KOPT-K1 (cell line): ENCODE results near the gene CLASP2.
"Not testable (repeated sequence)": the region's sequence is repeated elsewhere in the genome, so short reads cannot be mapped to it uniquely, and the experiment has no call there.

Experiments used
- H3K27ac ChIP-seq: fragments of 200-600 bp; sonication (generic); 2 replicates; pipeline ENCODE4 v1.5.1; 2016; ENCODE audit warnings: antibody characterized with exemption, mild to moderate bottlenecking, low read depth, low read length; ENCODE audit not compliant: poor library complexity, severe bottlenecking
- H3K36me3 ChIP-seq: fragments of 200-600 bp; sonication (generic); 2 replicates; pipeline ENCODE4 v1.5.1; 2017; ENCODE audit warnings: antibody characterized with exemption, mild to moderate bottlenecking, low read length, moderate library complexity; ENCODE audit not compliant: insufficient read depth
- H3K9me3 ChIP-seq: fragments of 200-600 bp; sonication (generic); 2 replicates; pipeline ENCODE4 v1.5.1; 2017; ENCODE audit warnings: antibody characterized with exemption, low read length, mild to moderate bottlenecking; ENCODE audit not compliant: insufficient read depth, poor library complexity, severe bottlenecking

The CLASP2 gene

DNA sequence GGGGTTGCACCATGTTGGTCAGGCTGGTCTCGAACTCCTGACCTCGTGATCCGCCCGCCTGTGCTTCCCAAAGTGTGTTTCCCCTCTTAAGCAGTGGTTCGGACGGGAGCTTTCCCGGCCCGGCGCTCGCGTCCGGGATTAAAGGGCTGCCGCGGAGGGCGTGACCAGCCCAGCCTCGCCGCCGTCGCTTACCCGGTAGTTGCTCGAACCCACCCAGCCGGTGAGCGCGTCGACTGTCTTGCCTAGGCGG, 513 bp downstream of the CLASP2 start:
- no peaks in the 10 kb centered on the region for H3K36me3 ChIP-seq
- H3K27ac ChIP-seq, result peak overlapping the region; percentile 68
- H3K9me3 ChIP-seq, result no peaks in the 10 kb centered on the region

DNA sequence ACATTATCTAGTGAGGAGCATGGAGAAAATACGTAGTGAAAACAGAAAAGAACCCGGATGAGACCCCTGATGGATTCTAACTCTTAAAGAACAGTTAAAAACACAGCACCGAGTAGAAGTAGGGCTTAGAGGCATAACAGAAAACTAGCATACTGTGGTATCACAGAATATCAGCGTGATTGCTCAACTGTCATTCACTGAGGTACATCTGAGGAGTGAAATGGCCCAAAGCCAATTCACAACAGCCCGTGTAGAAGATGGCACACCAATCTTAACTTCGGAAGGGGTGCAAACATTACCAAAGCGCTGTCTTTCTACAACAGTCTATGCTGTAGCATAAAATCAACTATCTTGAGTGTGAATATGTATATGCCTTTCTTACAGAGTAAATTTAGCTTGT, 1.8 kb downstream of the CLASP2 start:
- Histone ChIP-seq H3K9me3 (no peaks in the 10 kb centered on the region), H3K27ac (no peak overlapping the region), H3K36me3 (0 out of 2 replicates have a peak, but pooled peaks cover 9% of the 10 kb centered on the region)

DNA sequence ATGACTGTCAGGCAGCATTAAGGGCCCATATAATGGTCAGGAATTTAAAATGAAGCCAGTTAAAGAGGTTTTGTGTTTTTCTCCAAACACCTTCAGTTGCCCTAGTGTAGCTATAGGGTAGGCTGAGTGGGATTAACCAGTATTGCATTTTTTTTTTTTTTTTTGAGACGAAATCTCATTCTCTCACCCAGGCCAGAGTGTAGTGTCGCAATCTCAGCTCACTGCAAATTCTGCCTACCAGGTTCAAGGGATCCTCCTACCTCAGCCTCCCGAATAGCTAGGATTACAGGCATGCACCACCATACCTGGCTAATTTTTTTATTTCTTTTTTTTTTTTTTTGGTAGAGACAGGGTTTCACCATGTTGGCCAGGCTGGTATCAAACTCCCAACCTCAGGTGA, 7.0 kb downstream of the CLASP2 start:
- Histone ChIP-seq H3K36me3 (0 out of 2 replicates have a peak, but pooled peaks cover 9% of the 10 kb centered on the region), H3K9me3 (no peaks in the 10 kb centered on the region), H3K27ac (no peak overlapping the region)

DNA sequence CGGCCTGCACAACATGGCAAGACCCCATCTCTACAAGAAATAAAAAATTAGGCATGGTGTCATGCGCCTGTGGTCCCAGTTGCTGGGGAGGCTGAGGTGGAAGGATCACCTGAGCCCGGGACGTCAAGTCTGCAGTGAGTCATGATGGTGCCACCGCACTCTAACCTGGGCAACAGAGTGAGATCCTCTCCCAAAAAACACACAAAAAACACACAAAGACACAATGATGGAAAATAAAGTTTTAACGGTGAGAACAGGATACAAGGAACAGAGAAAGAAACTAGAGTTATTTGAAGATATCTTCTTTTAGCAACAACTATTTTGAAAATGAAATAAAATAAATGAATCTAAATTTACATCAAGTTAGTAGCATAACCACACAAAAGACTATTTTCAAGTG, 12.0 kb downstream of the CLASP2 start:
- peaks cover 47% of the 10 kb centered on the region for H3K9me3 ChIP-seq
- H3K27ac ChIP-seq, result no peak overlapping the region
- H3K36me3 ChIP-seq, result peaks cover 4% of the 10 kb centered on the region; the same call in 1 of the 2 replicates

GRCh38 chr3:33704891-33705290, 13.2 kb downstream of the CLASP2 start:
- Histone ChIP-seq H3K27ac (no peak overlapping the region), H3K9me3 (peaks cover 55% of the 10 kb centered on the region), H3K36me3 (peaks cover 4% of the 10 kb centered on the region; the same call in 1 of the 2 replicates)

- no peak overlapping the region for H3K27ac ChIP-seq
- H3K9me3 ChIP-seq, result peaks cover 45% of the 10 kb centered on the region
- peaks cover 4% of the 10 kb centered on the region for H3K36me3 ChIP-seq
These were observed 18.8 kb downstream of the CLASP2 start for GRCh38 chr3:33699275-33699674.

GRCh38 chr3:33694944-33695343, 23.1 kb downstream of the CLASP2 start:
- Histone ChIP-seq H3K27ac (no peak overlapping the region), H3K36me3 (no peaks in the 10 kb centered on the region; the same call in none of the 2 replicates), H3K9me3 (peaks cover 7% of the 10 kb centered on the region)

GRCh38 chr3:33690341-33690740, 27.7 kb downstream of the CLASP2 start:
- Histone ChIP-seq H3K27ac (no peak overlapping the region), H3K36me3 (peaks cover 15% of the 10 kb centered on the region), H3K9me3 (no peaks in the 10 kb centered on the region)

- Histone ChIP-seq H3K9me3 (no peaks in the 10 kb centered on the region), H3K36me3 (peaks cover 28% of the 10 kb centered on the region), H3K27ac (no peak overlapping the region)
These were observed 30.5 kb downstream of the CLASP2 start for GRCh38 chr3:33687406-33688010.

DNA sequence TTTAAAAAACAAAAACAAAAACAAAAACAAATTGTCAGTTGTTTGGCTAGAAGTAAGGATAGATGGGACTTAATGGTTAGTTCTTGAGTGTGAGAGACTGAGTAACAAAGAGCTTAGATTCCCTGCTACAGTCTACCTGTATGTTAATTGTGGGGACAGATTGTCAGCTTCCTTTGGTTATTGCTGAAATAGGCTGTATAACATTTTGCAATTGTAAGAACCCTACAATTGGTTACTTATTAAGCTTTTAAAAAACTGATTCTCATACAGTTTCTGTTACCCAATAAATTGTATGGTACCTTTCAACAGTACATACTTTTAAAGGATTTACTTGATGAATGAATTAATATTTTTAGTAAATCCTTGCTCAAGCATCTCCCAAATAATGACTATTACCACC, 35.3 kb downstream of the CLASP2 start:
- Histone ChIP-seq H3K36me3 (peaks cover 59% of the 10 kb centered on the region), H3K9me3 (peaks cover 15% of the 10 kb centered on the region), H3K27ac (no peak overlapping the region)

DNA sequence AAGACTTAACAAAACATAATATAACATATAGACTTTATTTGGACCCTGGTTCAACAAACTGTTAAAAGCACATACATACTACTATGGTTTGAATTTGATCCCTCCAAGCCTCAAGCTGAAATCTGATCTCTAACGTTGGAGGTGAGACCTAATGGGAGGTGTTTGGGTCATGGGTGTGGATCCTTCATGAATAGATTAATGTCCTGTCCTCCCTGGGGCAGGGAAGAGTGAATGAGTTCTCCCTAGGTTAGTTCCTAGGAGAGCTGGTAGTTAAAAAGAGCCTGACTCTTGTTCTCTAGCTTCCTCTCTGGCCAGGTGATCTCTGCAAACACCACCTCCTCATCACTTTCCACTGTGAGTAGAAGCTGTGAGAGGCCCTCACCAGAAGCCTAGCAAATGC, 36.4 kb downstream of the CLASP2 start:
- Histone ChIP-seq H3K36me3 (peaks cover 56% of the 10 kb centered on the region), H3K27ac (no peak overlapping the region), H3K9me3 (peaks cover 17% of the 10 kb centered on the region)

DNA sequence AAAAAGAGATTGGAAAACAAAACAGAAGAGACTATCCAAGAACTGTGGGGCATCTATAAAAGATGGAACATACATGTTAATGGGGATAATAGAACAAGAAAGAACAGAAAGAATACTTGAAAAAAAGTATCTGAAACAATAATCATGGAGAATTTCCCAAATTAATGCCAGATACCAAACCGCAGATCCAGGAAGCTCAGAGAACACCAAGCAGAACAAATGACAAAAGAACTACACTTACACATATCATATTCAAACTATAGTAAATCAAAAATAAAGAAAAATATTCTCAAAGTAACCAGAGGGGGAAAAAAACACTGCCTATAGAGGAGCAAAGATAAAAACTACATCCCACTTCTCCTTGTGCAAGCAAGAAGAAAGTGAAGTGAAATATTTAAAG, 40.0 kb downstream of the CLASP2 start:
- peaks cover 17% of the 10 kb centered on the region for H3K9me3 ChIP-seq
- H3K36me3 ChIP-seq, result peaks cover 40% of the 10 kb centered on the region

GRCh38 chr3:33673436-33673835, 44.6 kb downstream of the CLASP2 start:
- H3K36me3 ChIP-seq, result peaks cover 26% of the 10 kb centered on the region
- not testable (repeated sequence) for H3K9me3 ChIP-seq, H3K27ac ChIP-seq

More for the DNA sequence above, 40.0 kb downstream of the CLASP2 start:
- no peak overlapping the region for H3K27ac ChIP-seq

DNA sequence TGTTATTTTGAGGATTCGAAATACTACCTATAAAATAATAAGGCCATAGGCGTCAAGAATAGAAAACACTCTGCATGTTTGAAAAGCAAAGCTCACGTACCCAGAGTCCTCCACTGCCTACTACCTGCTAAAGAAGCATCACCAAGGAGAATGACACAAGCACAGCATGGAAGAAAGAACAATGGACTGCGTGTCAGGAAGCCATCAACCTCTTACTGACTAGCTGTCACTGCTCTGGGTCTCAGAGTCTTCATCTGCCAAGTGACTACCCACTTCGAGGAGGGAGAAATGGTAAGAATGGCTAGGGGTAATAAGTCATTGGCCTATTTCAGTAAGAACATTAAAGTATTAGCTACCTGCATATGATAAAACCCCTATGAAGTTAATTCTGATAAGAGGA, 49.4 kb downstream of the CLASP2 start:
- Histone ChIP-seq H3K36me3 (peaks cover 19% of the 10 kb centered on the region), H3K27ac (no peak overlapping the region), H3K9me3 (no peaks in the 10 kb centered on the region)

GRCh38 chr3:33665294-33665693, 52.8 kb downstream of the CLASP2 start:
- H3K9me3 ChIP-seq, result no peaks in the 10 kb centered on the region
- peaks cover 8% of the 10 kb centered on the region; the same call in 1 of the 2 replicates for H3K36me3 ChIP-seq
- H3K27ac ChIP-seq, result no peak overlapping the region

GRCh38 chr3:33664195-33664594, 53.9 kb downstream of the CLASP2 start:
- Histone ChIP-seq H3K36me3 (0 out of 2 replicates have a peak, but pooled peaks cover 4% of the 10 kb centered on the region), H3K9me3 (no peaks in the 10 kb centered on the region), H3K27ac (no peak overlapping the region)
